HG02588 (cell line): ENCODE data around the gene HDAC11.
"Not testable (repeated sequence)": the region's sequence is repeated elsewhere in the genome, so short reads cannot be mapped to it uniquely, and the experiment has no call there.

Experiments
- ATAC-seq: cut with Tn5 transposase; IDR thresholded peaks from one replicate; pipeline ENCODE4 v1.9.1; 2021; ENCODE audit warnings: mild to moderate bottlenecking, moderate library complexity; ENCODE audit not compliant: unreplicated experiment

HDAC11 gene, protein sequence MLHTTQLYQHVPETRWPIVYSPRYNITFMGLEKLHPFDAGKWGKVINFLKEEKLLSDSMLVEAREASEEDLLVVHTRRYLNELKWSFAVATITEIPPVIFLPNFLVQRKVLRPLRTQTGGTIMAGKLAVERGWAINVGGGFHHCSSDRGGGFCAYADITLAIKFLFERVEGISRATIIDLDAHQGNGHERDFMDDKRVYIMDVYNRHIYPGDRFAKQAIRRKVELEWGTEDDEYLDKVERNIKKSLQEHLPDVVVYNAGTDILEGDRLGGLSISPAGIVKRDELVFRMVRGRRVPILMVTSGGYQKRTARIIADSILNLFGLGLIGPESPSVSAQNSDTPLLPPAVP

DNA sequence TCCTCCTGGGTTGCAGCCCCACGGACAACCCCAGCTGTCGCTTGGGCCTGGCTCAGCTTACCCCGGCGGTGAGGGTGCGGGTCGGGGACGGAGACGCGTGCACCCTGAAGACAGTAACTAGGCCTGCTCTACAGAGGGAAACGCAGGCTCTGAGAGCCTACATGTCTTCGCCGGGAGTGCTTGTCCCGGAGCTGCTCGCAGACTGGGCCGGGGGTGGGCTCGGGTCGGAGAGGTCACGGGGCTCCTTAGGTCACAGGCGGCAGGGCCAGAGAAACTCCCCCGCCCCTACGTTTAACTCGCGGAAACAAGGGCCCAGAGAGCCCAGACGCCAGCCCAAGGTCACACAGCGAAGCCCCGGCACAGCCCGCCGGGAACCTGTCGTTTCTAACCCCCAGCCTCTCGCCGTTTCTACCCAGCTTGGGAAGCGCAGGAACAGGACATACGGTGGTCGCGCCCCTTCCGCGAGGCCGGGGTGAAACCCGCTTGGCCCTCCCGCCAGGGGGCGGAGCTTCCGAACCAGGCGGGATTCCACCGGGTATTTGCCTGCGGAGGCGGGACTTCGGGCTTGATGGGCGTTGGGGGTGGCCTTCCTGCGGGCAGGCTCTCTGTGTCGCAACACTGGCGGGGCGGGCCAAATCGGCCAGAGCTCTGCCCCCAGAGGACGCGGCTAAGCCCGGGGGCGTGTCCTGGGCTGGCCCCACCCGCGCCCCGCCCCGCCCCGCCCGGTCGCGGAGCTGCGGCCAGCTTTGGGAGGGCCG, at the start of gene HDAC11:
HDAC11 (plus strand) TSS at position 725 of the 758 bp plus-strand sequence. CDS start 42 bp downstream, outside the sequence.
- peak; percentile 97 for ATAC-seq

DNA sequence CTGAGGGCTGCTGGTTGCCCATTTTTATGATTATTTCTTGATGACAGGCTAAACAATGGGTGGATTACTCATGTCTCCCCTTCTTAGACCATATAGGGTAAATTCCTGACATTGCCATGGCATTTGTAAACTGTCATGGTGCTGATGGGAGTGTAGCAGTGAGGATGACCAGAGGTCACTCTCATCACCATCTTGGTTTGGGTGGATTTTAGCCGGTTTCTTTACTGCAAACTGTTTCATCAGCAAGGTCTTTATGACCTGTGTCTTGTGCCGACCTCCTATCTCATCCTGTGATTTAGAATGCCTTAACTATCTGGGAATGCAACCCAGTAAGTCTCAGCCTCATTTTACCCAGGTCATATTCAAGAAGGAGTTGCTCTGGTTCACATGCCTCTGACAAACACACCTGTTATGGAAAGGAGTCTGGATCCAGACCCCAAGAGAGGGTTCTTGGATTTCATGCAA, 49.7 kb upstream of the HDAC11 start:
- ATAC-seq, result not testable (repeated sequence)

DNA sequence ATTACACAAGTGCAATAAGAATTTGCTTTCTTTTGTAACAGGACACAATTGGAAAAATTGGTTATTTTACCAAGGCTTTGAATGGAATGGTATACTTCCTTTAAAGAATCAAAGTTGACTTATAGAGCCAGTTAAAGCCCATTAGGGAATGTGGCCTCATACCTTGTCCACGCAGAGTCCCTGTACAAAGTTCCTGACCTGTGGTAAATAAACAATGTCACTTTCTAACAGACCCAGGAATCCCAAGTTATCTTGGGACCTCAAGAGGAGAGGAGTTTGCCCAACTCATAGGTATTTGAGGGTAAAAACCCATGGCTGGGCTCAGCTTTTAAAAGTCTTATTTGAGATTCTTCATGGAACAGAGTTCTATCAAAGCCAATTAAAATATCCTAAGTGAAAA, 48.0 kb upstream of the HDAC11 start:
- no peak for ATAC-seq

DNA sequence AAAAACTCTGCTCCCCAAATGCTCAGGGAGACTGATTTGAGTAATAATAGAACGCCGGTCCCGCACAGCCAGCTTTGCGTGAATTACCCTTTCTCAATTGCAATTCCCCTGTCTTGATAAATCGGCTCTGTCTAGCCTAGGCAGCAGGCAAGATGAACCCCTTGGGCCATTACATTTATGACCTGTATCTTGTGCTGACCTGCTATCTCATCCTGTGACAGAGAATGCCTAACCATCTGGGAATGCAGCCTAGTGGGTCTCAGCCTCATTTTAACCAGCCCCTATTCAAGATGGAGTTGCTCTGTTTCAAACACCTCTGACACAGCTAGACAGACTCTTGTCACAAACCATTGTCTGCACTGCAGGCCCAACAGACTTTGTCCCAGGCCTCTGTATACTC, 46.2 kb upstream of the HDAC11 start:
- no peak for ATAC-seq

DNA sequence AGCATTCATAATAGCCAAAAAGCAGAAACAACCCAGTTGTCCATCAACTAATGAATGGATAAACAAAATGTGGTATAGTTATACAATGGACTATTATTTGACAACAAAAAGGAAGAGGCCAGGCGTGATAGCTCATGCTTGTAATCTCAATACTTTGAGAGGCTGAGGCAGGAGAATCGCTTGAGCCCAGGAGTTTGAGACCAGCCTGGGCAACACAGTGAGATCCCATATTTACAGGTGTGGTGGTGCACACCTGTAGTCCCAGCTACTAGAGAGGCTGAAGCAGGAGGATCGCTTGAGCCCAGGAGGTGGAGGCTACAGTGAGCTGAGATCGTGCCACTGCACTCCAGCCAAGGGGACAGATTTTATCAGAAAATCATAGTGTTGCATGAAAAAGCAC, 43.9 kb upstream of the HDAC11 start:
- ATAC-seq, result not testable (repeated sequence)

DNA sequence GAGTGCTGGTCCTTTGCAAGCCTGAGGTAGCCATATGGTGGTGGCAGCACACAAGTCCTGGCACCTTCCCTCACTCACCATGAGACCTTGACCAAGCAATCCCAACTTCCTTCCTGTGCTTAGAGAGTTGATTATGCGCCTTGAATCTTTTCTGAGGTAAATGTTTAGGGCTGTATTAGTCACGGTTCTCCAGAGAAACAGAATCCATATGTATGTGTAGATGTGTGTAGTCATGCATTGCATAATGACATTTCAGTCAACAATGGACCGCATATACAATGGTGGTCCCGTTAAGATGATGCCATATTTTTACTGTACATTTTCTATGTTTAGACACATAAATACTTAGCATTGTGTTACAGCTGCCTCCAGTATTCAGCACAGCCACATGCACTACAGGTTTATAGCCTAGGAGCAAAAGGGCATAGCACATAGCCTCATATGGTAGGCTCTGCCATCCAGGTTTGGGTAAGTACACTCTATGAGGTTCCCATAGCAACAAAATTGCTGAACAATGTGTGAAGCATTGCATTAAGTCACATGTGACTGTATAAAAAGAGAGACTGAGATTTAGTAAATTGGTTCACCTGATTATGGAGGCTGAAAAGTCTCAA, 39.8 kb upstream of the HDAC11 start:
- no peak for ATAC-seq

DNA sequence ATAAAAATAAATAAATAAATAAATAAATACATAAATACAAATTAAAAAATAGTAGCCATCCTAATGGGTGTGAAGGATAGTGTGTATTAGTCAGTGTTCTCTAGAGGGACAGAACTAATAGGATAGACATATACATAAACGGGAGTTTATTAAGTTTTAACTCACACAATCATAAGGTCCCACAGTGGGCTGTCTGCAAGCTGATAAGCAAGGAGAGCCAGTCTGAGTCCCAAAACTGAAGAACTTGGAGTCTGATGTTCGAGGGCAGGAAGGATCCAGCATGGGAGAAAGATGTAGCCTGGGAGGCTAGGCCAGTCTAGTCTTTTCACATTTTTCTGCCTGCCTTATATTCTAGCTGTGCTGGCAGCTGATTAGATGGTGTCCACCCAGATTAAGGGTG, 37.2 kb upstream of the HDAC11 start:
- ATAC-seq, result not testable (repeated sequence)

DNA sequence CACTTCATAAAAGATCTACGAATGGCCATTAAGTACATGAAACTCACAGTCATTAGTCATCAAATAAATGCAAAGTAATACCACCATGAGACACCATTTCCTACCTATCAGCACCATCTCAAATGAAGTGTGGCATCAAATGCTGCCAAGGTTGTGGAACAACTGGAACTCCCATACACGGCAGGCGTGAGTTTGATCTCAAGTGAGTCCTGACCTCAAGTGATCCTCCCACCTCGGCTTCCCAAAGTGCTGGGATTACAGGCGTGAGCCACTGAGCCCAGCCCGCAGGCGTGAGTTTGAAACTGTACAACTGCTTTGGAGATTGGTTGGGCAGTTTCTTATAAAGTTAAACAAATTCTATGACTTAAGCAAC, 28.8 kb upstream of the HDAC11 start:
- peak; percentile 4 for ATAC-seq

DNA sequence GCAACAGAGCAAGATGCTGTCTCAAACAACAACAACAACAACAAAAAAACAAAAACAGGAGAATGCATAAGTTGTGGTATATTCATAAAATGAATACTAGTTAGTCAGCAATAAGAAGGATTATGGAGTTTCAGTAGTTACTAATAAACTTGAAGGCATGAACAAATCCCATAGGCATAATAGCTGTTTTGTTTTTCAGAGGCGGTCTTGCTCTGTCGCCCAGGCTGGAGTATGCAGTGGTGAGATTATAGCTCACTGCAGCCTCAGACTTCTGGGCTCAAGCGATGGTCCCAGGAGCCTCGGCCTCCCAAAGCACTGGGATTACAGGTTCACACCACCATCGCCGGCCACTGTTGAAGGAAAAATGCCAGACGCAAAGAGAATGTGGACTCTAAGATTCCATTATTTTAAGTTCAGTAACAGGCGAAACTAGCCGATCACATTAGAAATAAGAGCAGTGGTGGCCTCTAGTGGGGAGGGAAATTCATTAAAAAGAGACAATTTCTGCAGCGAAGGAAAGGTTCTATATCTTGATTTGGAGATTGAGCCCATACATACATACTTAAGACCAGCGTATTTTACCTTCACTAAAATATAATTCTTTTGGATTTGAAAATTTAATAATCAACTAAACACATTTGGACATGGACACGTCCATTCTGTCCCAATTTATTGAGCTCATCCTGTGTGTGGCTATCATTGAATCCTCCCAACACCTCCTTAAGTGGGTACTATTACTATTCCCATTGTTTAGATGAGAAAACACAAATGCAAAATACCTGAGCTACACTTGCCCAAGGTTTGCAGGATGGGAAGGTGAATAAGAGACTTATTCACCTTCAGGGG, 27.4 kb upstream of the HDAC11 start:
- ATAC-seq, result no peak

DNA sequence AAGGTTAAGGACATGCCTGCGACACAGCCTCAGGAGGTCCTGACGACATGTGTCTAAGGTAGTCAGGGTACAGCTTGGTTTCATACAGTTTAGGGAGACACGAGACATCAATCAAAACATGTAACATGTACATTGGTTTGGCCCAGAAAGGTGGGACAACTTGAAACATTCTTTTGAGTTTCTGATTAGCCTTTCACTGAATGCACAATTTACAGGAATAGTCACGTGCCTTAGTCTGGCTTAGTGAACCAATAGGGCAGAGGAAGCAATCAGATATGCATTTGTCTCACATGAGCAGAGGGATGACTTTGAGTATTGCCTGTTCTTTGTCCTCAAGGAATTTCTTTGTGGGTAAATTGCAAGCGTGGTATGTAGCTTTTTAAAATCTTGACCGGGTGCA, 24.5 kb upstream of the HDAC11 start:
- no peak for ATAC-seq

DNA sequence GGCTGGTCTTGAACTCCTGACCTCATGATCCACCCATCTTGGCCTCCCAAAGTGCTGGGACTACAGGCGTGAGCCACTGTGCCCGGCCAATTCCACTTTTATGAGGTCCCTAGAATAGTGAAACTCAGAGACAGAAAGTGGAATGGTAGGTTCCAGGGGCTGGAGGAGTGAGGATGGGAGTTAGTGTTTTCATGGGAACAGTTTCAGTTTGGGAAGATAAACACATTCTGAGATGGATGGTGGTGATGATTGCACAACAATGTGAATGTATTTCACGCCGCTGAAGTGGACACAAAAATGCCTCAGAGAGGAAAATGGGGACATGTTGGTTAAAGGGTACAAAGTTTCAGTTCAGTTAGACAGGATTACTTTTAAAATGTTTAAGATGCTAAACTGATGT, 22.5 kb upstream of the HDAC11 start:
- no peak for ATAC-seq

DNA sequence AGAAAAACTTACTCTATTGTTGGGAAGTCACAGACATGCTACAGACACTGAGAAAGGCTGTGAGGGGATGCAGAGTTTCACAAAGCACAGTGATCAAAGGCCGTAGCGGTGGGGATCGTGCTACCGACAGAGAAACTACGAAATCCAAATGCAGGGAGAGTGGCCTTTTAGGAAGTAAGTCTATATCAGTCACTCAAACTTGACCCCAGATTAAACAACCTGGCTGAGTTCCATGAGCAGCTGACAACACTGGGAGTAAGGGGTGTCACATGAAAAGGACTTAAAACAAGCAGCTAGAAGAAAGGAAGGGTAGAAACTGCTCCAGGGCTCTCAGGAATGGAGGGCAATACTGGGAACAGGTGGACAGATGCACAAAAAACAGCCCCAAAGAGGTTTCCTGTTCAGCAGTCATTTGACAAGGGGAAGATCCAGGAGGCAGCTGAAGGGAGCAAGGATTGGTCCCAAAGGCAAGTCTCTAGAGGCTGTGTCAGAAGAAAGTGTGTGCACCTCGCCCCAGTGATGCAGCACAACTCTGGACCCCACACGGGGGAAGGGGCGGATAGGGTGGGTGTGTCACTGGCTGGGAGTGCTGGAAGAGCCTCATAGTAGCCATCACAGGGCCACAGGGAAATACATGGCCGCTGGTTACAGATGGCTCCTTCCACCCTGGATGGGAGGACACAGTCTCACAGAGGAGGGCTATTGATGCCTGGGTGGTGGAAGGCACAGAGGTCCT, 20.3 kb upstream of the HDAC11 start:
- no peak for ATAC-seq

DNA sequence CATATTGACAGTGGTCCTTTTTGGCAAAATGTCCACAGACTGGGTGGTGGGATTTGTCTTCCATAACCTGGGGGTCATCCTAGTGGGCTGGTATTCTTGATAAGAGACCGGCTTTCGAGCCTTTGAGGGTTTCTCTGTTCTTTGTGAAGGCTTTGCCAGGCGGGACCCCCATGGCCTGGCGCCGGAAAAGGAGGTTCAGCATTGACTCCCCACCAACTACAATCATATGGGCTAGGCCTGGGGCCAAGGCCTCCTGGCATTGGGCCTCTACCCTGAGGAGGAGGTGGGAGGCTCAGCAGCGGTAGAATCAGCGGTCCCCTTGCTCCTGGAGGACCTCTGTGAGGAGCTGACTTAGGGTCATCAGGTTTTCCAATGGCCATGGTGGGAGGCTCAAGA, 19.8 kb upstream of the HDAC11 start:
- no peak for ATAC-seq

DNA sequence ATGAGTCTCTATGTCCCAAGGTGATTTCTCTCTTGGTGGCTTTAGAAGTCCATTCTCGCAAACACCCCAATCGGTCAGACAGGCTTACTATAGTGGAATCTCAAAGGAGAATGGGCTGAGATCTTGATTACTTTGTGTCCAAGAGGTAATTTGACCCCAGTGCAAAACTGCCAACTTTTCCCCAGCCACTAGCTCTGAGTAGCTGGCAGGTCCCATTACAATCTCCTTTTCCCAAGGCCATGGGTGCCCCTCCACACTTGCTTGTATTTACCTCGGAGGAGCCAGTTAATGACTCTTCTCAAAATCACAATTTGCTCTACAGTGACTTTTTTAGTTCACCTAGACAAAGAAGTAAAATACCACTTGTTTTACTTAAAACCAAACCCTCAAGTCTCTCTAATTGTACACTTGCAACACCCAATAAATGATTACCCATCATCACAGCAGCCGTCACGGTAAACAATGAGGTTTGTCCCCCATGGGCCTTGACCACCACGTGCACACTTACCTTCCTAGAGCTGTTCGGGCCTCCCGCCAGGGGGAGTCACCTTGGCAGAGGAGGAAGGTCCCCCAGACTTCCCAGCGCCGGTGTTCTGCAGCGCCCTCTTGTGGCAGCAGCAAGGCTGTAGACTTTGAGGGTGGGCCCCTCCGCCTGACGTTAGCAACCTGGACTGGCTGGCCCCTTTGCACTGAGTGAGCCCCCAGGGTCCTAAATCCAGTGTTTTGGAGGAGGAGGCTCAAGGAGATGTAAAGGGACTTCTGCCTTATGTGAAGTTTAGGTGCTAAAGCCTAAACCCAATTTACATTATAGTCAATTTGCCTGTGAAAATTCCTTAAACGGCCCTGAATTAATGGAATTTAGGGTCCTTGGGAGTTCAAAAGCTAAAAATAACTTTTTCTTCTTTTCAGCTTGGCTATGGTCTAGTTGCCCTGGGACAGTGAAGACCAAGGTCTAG, 18.7 kb upstream of the HDAC11 start:
- ATAC-seq, result no peak

DNA sequence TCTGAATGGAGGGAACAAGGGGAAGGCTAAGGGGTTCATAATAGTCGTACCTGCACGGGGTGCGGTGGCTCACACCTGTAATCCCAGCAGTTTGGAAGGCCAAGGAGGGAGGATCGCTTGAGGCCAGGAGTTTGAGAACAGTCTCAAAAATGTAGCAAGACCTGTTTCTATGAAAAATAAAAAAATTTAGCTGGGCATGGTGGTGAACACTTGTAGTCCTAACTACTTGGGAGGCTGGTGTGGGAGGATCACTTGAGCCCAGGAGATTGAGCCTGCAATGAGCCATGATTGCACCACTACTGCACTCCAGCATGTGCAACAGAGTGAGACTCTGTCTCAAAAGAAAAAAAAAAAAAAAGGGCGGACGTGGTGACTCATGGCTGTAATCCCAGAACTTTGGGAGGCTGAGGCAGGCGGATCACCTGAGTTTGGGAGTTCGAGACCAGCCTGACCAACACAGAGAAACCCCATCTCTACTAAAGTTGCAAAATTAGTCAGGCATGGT, 17.9 kb upstream of the HDAC11 start:
- no peak for ATAC-seq

DNA sequence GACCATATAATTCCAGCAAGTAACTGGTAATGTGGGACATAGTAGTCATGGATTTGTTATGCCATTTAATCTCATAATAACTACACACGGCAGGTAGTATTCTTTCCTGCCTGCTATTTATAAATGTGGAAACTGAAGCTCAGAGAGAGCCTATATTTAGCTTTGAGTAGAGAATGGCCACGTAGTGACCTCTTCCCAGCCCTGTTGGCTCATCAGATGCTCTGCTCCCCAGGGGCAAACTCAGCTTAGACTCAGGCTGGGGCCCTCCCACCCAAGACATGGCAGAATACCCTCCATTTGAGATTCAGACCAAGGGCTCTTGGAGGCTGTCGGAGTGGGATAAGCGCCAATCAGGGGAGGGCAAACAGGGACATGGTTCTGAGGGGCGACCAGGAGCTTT, 17.3 kb upstream of the HDAC11 start:
- no peak for ATAC-seq

DNA sequence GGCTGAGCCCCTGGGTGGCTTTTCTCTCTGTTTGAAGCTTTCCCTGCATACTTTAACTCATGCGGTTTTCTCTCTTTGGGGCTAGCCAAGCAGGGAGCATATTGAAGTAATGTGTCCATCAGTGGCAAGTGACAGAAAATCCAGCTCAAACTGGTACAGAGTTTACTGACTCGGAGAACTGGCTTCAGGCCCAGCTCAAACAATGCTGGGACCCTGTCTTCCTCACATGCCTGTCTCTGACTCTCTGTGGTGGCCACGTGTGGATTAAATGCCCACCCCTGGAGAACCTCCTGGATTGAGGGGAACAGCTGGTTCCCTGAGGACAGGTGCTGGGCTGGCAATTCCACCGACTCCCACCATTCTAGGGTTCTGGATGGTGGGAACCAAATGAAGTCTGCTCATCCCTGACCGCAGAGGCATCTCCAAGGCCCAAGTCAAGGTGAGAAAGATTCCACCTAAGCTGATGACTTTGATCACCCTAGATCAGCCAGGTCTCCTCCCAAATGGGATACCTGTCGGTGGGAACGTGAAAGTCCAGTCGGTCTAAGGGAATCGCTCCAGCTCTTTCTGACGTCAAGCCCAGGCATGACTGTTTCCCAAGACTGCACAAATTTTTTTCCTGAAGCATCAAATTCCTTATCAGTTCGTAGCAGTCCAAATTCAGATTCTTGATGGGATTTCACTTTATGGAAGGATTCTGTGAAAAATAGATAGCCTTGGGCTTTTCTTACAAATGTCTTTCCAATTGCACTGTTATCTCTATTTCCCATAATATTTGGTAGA, 16.3 kb upstream of the HDAC11 start:
- ATAC-seq, result no peak

DNA sequence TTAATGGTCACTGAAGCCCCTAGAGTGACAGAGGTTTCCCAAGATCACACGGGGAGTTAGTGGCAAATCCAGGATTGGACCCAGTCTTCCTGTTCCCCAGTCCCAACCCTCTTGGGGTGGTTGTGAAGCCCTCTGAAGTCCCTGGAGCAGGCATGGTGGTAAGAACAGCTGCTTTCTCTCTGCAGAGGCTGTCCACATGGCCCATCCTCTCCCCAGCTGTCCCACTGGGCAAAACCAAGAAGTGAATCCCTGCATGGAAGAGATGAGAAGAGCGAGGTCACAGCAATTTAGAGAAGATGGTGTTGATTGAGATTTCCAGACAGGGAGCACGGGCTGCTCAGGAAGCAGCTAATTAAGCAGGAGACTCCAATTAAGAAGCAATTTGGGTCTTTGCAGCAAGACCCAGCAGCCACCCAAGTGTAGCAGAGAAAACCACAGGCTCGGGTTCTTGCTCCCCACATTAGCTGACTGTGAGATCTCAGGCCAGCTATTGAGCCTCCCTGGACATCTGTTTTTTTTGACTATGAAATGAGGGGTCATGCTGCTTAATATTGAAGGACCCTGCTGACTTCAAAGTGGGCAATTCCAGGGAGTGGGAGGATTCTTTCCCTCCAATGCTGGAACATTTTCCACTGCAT, 14.8 kb upstream of the HDAC11 start:
- ATAC-seq, result no peak
